Activated naive CD4-positive, alpha-beta T cell treated with anti-CD3 and anti-CD28 coated beads, Interleukin-2, amount 10 ng/mL, durations not matched to agents 7 days and 5 days (primary cell): Measurements from ENCODE around the gene LPIN1.

ENCODE experiments used
- CTCF ChIA-PET: fragments of 350-600 bp; sonication (Branson Sonifier 250); formaldehyde crosslinking; loops from one replicate; lab custom pipeline; 2021; ENCODE audit warnings: antibody characterized with exemption; lab: Charles Lee
- DNase-seq: peaks from one replicate; pipeline ENCODE4 v3.0.0-alpha.2; 2020
- H3K27ac Mint-ChIP-seq: one replicate; pipeline ENCODE4 v1.8.0; 2021; ENCODE audit warnings: mild to moderate bottlenecking, moderate library complexity, mixed read lengths
- H3K27me3 Mint-ChIP-seq: one replicate; pipeline ENCODE4 v1.8.0; 2021; ENCODE audit warnings: mild to moderate bottlenecking, mixed read lengths
- H3K36me3 Mint-ChIP-seq: one replicate; pipeline ENCODE4 v1.8.0; 2021; ENCODE audit warnings: mixed read lengths
- H3K4me1 Mint-ChIP-seq: one replicate; pipeline ENCODE4 v1.8.0; 2021; ENCODE audit warnings: mixed read lengths
- H3K4me3 Mint-ChIP-seq: one replicate; pipeline ENCODE4 v1.8.0; 2021; ENCODE audit warnings: mild to moderate bottlenecking, moderate library complexity, mixed read lengths
- H3K9me3 Mint-ChIP-seq: one replicate; pipeline ENCODE4 v1.8.0; 2021; ENCODE audit warnings: mixed read lengths

LPIN1 gene

DNA sequence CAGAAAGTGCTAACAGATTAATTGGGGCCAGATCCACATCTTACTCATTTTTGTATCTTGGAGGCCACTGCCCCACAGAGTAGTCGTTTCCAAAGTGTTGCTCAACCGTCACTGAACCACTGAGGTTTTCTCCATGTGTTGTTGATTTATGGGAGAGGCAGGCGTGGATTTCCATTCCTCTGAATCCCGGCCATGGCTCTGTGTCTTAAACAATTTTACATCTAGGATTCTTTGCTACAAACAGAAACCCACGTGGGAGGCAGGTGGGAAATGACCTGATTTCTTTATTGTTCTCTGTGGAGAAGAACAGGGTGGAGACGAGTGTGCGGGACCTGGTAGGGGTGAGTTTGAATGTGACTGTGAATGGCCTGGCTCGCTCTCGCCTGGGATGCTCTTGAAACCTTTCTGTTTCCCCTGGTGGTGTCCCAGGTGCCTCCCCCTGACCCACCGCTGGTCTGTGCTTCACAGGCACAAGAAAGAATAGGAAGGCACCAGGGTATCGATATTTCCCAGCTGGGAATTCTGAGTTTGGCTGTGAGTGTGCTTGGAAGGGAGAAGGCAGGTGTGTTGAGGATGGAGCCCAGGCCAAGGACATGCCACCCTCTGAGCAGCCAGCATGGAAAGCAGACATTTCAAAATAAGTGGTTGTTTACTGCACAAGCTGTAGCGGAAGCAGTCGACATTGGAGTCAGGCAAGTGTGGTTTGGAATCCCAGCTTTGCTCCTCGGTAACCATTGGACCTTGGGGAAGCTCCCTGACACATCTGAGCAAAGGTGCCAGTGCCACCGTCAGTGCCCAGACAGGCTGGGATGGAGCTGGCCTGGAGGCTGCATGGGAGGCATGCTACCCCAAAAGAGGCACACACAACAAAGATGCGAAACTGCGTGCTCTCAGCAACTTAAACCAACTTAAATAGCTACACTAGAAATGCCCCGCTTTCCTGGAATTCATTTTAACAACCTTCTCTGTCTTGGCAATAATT lies 50.0 kb downstream of the LPIN1 start:
- H3K36me3 Mint-ChIP-seq = peaks cover 73% of the 10 kb centered on the region

GRCh38 chr2:11797846-11798245 lies 51.4 kb downstream of the LPIN1 start:
- no peaks in the 10 kb centered on the region for H3K9me3 Mint-ChIP-seq
- no peak for DNase-seq
- no peak overlapping the region for H3K4me3 Mint-ChIP-seq
- H3K4me1 Mint-ChIP-seq = no peaks in the 10 kb centered on the region
- CTCF ChIA-PET = no interaction called here
- peaks cover 64% of the 10 kb centered on the region for H3K36me3 Mint-ChIP-seq
- H3K27ac Mint-ChIP-seq = no peak overlapping the region
- H3K27me3 Mint-ChIP-seq = no peaks in the 10 kb centered on the region

More for the DNA sequence above, 50.0 kb downstream of the LPIN1 start:
- H3K27me3 Mint-ChIP-seq = no peaks in the 10 kb centered on the region
- CTCF ChIA-PET = no interaction called here
- no peaks in the 10 kb centered on the region for H3K9me3 Mint-ChIP-seq
- no peak for DNase-seq
- H3K4me3 Mint-ChIP-seq = no peak overlapping the region
- no peak overlapping the region for H3K27ac Mint-ChIP-seq
- H3K4me1 Mint-ChIP-seq = no peaks in the 10 kb centered on the region

- Mint-ChIP-seq H3K4me1 (no peaks in the 10 kb centered on the region), H3K36me3 (peaks cover 59% of the 10 kb centered on the region), H3K27me3 (no peaks in the 10 kb centered on the region), H3K9me3 (no peaks in the 10 kb centered on the region), H3K4me3 (no peak overlapping the region), H3K27ac (no peak overlapping the region)
- CTCF ChIA-PET = no interaction called here
- DNase-seq = no peak
These were observed 52.4 kb downstream of the LPIN1 start for GRCh38 chr2:11798701-11799435.

DNA sequence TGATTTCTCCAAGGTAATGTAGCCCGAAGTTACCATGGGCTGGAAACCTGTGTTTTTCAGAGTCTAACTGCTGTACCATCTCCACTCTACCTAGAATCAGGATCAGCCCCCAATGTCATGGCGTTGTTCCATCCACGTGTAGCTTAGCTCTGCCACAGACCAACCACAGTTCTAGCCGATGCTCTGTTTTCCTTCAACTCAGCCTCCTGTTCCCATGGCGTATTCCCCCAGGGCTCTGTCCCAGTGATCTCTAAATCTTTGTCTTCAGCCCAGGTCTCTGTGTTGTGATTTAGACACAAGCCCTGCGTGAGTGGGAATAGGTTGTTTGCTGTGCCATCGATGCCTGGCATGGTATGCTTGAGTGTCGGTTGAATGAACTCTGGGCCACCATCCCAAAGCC lies 53.4 kb downstream of the LPIN1 start:
- Mint-ChIP-seq H3K9me3 (no peaks in the 10 kb centered on the region), H3K4me3 (no peak overlapping the region), H3K4me1 (no peaks in the 10 kb centered on the region), H3K27me3 (no peaks in the 10 kb centered on the region), H3K27ac (no peak overlapping the region), H3K36me3 (peaks cover 59% of the 10 kb centered on the region)
- CTCF ChIA-PET = no interaction called here
- no peak for DNase-seq

DNA sequence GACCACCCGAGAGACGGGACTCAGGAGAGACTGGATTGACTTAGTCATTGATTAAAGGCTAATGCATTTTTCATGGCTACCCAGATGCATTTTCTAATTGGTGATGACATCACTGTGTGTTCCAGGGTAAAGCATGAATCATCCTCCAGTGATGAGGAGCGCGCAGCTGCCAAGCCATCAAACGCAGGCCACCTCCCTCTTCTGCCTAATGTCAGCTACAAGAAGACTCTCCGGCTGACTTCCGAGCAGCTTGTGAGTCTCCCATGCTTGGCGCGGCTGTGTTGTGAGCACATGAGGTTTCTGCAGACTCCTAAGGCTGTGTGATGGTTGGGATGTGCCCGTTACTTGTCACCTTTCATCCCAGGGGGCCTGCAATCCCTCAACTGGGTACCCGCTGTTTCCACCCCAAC lies 56.4 kb downstream of the LPIN1 start:
- DNase-seq = no peak
- Mint-ChIP-seq H3K27ac (no peak overlapping the region), H3K27me3 (no peaks in the 10 kb centered on the region), H3K4me3 (no peak overlapping the region), H3K9me3 (no peaks in the 10 kb centered on the region), H3K36me3 (peaks cover 60% of the 10 kb centered on the region), H3K4me1 (no peaks in the 10 kb centered on the region)
- CTCF ChIA-PET = interaction anchor here (1.2 to 1.6 kb wide), 2 partner anchors 12 to 18 kb away, joined by 4 read pairs; no protein-coding TSS in a partner anchor

DNA sequence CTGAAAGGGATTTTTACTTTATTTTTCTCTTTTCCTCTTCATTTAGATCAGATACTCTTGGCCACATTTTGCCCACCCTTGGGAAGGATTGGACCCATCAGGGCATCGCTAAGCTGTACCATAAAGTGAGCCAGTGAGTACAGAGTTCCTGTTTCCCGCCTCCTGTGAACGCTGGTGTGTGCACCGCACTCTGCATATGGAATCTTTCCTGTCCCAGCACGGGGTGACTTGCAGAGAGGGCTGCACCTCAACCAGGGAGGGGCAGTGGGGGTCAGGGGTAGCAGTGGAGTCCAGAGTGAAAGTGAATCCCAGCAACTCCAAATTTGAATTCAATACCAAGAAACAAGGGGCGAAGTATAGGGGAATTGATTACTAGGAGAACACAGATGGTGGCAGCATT lies 58.6 kb downstream of the LPIN1 start:
- peak overlapping the region; percentile 25 for H3K27ac Mint-ChIP-seq
- H3K4me1 Mint-ChIP-seq = no peaks in the 10 kb centered on the region
- no peak overlapping the region for H3K4me3 Mint-ChIP-seq
- peaks cover 67% of the 10 kb centered on the region for H3K36me3 Mint-ChIP-seq
- no peaks in the 10 kb centered on the region for H3K9me3 Mint-ChIP-seq
- no peak for DNase-seq
- CTCF ChIA-PET = interaction anchor here (1.3 kb wide), 1 partner anchor 26 kb away, joined by 5 read pairs; no protein-coding TSS in a partner anchor
- H3K27me3 Mint-ChIP-seq = no peaks in the 10 kb centered on the region

- Mint-ChIP-seq H3K4me1 (no peaks in the 10 kb centered on the region), H3K27ac (no peak overlapping the region), H3K27me3 (no peaks in the 10 kb centered on the region), H3K9me3 (no peaks in the 10 kb centered on the region), H3K4me3 (no peak overlapping the region), H3K36me3 (peaks cover 65% of the 10 kb centered on the region)
- DNase-seq = no peak
- CTCF ChIA-PET = no interaction called here
These were observed 59.5 kb downstream of the LPIN1 start for GRCh38 chr2:11805920-11806319.

DNA sequence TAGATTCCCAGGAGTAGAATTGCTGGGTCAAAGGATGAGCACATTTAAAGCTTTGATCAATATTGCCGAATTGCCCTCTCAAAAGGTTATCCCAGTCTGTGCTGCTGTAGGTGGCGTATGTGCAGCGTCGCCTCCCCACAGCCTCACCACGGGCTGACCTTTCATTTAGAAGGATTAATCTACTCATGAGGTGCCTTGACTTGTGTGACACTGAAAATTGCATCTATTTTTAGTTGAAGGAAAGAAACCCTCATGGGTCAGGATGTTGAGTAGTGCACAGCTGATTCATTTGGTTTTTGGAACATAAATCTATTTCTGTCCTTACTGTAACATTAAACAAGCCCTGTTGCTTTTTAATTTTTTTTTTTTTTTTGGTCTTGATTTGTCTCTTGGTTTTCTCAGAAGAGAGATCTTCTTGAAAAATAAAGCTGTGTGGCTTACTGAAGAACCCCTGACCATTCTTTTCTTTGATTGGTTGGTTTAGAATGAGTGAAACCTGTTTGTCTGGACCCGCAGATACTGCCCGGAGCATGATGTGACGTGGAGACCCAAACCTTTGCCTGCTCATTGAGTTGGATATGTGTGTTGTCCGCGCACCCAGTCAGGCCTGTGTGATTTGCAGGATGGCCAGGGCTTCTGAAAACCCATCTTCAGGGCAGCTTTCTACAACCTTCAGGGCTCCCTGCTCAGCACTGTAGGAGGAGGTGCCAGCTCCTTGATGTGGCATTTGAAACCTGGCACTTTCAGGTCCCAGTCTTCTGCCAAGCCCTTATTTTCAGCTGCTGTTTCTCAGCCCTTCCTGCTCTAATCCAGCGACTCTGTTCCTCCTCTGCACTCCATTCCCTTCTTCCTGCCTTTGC lies 61.0 kb downstream of the LPIN1 start:
- CTCF ChIA-PET = no interaction called here
- no peaks in the 10 kb centered on the region for H3K9me3 Mint-ChIP-seq
- no peak overlapping the region for H3K4me3 Mint-ChIP-seq
- DNase-seq = no peak
- H3K4me1 Mint-ChIP-seq = no peaks in the 10 kb centered on the region
- peaks cover 63% of the 10 kb centered on the region for H3K36me3 Mint-ChIP-seq
- no peaks in the 10 kb centered on the region for H3K27me3 Mint-ChIP-seq
- peak overlapping the region; percentile 40 for H3K27ac Mint-ChIP-seq

GRCh38 chr2:11808016-11808400 lies 61.6 kb downstream of the LPIN1 start:
- H3K9me3 Mint-ChIP-seq = no peaks in the 10 kb centered on the region
- H3K27ac Mint-ChIP-seq = no peak overlapping the region
- H3K4me1 Mint-ChIP-seq = no peaks in the 10 kb centered on the region
- no peaks in the 10 kb centered on the region for H3K27me3 Mint-ChIP-seq
- no peak overlapping the region for H3K4me3 Mint-ChIP-seq
- CTCF ChIA-PET = no interaction called here
- peaks cover 67% of the 10 kb centered on the region for H3K36me3 Mint-ChIP-seq
- DNase-seq = no peak

DNA sequence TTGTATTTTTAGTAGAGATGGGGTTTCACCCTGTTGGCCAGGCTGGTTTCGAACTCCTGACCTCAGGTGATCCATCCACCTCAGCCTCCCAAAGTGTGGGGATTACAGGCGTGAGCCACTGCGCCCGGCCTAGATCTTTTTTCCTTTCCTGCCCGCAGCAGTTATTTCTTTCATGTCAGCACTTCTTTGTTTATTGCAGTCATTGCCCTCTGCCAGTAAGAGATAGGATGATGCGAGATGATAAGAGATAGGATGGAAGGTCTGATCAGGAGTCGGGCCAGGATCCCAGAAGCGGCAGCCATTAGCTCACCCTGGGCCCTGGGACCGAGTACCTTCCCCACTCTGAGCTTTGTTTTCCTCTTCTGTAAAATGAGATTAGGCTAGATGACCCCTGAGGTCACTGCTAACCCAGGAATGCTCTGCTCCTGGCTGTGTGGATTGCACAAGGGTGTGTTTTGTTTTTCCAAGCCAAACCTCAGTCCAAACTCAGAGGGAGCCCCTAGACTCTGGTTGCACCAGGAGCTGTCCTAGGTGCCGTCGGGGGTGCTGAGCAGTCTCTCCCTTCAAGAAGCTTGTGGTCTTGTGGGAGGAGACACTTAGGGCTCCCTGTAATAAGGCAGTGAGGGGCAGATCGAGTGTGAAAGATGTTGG lies 63.3 kb downstream of the LPIN1 start:
- no peak for DNase-seq
- Mint-ChIP-seq H3K4me3 (no peak overlapping the region), H3K36me3 (peaks cover 67% of the 10 kb centered on the region), H3K27me3 (no peaks in the 10 kb centered on the region), H3K27ac (no peak overlapping the region), H3K9me3 (no peaks in the 10 kb centered on the region), H3K4me1 (no peaks in the 10 kb centered on the region)
- CTCF ChIA-PET = no interaction called here

DNA sequence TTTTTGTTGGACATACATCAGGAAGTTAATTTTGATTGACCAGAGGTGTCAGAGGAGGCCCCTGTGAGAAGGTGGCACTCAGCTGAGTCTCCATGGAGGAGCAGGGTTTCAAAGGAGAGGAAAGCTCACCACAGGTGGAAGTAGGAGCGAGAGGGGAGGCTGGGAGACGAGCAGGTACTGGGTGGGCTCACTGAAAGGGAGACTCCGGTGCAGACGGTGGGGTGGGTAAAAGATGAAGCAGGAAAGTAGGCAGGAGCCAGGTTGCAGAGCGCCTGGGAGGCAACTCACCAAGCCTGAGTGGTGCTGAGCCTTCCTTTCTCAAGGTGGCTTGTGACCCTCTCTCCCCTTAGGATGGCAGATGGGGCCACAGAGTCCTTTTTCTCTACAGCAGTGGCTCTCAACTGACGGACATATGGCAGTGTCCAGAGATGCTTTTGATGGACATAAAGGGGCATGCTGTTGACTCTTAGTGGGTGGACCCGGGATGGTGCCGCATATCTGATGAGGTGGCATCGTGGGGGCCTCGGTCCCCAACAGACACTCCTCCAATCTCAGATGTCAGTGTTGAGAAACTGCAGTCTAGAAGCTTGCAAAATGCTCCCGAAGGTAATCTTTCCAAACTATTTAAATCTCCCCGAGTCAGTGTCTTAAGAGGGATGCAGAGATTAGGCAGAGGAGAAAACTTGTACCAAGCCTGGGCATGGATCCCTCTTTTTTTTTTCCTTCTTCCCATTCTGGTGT lies 64.0 kb downstream of the LPIN1 start:
- no peaks in the 10 kb centered on the region for H3K27me3 Mint-ChIP-seq
- no peak overlapping the region for H3K27ac Mint-ChIP-seq
- no peak for DNase-seq
- CTCF ChIA-PET = interaction anchor here (0.6 kb wide), 1 partner anchor 284 kb away, joined by 3 read pairs; no protein-coding TSS in a partner anchor
- no peak overlapping the region for H3K4me3 Mint-ChIP-seq
- H3K9me3 Mint-ChIP-seq = no peaks in the 10 kb centered on the region
- no peaks in the 10 kb centered on the region for H3K4me1 Mint-ChIP-seq
- H3K36me3 Mint-ChIP-seq = peaks cover 66% of the 10 kb centered on the region

DNA sequence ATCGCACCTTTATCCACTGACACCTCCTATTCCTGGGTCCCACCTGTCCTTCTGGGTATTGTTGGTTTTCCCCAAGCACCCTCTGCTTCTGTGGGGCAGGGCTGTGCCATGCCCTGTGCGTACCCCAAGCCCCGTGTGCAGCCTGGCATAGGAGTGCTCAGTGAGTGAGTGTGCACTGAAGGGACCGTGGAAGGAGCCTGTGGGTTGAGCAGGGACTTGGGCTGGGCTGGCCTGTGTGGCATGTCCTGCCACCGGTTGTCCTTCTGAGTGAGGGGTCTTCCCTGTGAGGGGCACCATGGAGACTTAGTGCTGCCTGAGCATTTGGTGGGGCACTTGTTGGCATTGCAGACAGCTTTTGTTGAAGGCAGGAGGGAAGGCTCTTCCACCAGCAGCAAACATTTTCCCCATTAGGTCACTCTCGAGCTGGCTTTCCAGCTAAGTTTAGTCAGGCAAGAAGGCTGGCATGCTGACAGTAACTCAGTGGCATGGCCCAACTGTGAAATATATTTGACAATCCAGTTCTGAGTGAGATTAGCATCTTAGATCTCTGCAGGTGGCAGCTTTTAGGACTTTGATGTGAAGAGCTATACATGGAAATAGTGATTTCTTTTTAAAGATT lies 64.7 kb downstream of the LPIN1 start:
- H3K27ac Mint-ChIP-seq = no peak overlapping the region
- CTCF ChIA-PET = interaction anchor here (0.6 kb wide), 1 partner anchor 285 kb away, joined by 3 read pairs; no protein-coding TSS in a partner anchor
- H3K4me1 Mint-ChIP-seq = no peaks in the 10 kb centered on the region
- H3K9me3 Mint-ChIP-seq = no peaks in the 10 kb centered on the region
- H3K4me3 Mint-ChIP-seq = no peak overlapping the region
- no peak for DNase-seq
- no peaks in the 10 kb centered on the region for H3K27me3 Mint-ChIP-seq
- H3K36me3 Mint-ChIP-seq = peaks cover 66% of the 10 kb centered on the region
